HG02973 (cell line): ENCODE results near the gene TSACC.

Experiments used
- ATAC-seq: cut with Tn5 transposase; IDR thresholded peaks from one replicate; pipeline ENCODE4 v1.9.1; 2021; ENCODE audit warnings: moderate library complexity; ENCODE audit not compliant: unreplicated experiment

Gene TSACC

GRCh38 chr1:156372876-156373275 is 34.5 kb downstream of the TSACC start:
- ATAC-seq: no peak

DNA sequence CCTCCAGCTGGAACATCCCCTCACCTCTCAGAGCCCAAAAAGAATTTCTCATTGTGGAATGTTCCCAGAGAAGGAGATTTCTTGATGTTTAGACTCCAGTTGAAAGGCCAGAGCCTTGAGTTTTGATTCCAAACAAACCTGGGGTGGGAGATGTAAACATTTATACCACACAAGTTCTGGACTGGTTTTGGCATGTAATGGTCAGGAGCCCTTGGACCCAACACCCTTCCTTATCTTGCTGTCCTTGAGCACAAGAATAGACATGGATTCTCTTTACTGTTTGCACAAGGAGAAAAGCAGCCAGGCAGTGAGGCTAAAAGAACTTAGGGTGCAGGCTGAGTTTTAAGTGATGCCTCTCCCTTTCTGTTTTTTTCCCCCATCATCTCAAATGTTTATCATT is 35.2 kb downstream of the TSACC start:
- no peak for ATAC-seq

GRCh38 chr1:156376146-156376545 is 37.8 kb downstream of the TSACC start:
- ATAC-seq: no peak

GRCh38 chr1:156376958-156377919 is 38.9 kb downstream of the TSACC start:
- ATAC-seq: no peak

DNA sequence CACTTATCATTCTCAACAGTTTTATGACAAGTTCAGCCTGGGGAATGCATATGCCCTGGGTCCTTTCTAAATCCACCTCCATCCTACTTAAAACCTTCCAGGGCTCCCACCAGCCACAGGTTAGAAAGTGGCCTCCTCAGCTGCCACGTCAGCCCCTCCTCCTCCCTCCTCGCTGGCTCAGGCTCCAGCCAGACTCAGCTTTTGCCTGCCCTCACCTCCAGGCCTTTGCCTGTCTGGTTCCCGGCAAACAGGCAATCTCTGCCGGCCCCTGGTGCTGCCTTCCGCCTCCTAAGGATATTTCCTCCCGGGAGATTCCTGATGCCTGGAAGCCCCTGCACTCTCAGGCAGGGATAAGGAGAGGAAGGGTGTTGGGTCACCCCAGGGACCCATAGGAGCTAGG is 40.2 kb downstream of the TSACC start:
- no peak for ATAC-seq

GRCh38 chr1:156379420-156380165 is 41.3 kb downstream of the TSACC start:
- no peak for ATAC-seq

GRCh38 chr1:156382561-156382960 is 44.2 kb downstream of the TSACC start:
- ATAC-seq: no peak

- ATAC-seq: no peak
These were observed 44.7 kb downstream of the TSACC start for GRCh38 chr1:156383023-156383422.

DNA sequence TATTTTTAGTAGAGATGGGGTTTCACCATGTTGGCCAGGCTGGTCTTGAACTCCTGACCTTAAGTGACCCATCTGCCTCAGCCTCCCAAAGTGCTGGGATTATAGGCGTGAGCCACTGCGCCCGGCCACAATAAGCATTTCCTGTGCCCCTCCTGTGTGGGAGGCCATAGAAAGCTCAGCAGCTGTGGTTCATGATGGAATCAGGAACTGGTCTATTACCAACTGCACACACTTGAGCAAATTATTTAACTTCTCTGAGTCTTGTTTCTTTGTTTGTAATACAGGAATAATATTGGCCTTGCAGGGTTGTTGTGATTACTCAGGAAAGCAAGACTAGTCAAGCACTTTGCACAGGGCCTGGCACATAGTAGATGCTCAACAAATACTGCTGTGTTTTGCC is 45.7 kb downstream of the TSACC start:
- no peak for ATAC-seq

DNA sequence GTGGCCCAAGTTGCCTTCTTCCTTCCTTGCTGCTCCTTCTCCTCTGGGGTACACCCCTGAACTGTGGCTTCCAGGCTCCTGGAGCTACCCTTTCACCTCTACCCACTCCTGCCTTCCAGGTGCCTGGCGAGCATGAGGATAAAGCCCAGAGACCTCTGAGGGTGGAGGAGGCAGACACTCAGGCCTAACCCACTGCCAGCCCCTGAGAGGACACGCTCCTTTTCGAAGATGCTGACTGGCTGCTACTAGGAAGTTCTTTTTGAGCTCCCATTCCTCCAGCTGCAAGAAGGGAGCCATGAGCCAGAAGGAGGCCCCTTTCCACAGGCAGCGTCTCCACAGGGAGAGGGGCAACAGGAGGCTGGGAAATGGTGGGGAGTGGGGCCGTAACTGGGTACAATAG is 46.3 kb downstream of the TSACC start:
- no peak for ATAC-seq

DNA sequence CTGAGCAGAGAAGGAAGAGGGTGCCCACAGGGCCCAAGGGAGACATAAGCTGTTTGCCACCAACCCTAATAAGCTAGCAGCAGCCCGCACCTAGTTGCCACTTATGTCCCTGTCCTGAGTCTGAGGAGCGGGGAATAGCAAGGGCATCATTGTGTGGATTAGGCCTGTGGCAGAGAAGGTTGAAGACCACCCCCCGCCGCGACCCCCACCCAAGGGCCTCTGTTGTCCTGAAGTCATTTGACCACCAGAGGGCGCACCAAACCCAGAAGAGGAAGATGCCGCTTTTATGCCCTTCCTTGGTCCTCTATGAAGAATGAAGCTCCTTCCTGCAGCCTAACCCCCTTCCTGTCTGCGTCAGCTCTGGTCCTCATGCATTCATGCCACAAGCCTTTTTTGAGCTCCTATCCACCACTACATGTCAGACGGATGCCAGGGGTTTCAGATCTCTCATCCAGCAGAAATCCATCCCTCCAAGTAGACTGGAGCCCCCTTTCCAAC is 47.3 kb downstream of the TSACC start:
- ATAC-seq: no peak

DNA sequence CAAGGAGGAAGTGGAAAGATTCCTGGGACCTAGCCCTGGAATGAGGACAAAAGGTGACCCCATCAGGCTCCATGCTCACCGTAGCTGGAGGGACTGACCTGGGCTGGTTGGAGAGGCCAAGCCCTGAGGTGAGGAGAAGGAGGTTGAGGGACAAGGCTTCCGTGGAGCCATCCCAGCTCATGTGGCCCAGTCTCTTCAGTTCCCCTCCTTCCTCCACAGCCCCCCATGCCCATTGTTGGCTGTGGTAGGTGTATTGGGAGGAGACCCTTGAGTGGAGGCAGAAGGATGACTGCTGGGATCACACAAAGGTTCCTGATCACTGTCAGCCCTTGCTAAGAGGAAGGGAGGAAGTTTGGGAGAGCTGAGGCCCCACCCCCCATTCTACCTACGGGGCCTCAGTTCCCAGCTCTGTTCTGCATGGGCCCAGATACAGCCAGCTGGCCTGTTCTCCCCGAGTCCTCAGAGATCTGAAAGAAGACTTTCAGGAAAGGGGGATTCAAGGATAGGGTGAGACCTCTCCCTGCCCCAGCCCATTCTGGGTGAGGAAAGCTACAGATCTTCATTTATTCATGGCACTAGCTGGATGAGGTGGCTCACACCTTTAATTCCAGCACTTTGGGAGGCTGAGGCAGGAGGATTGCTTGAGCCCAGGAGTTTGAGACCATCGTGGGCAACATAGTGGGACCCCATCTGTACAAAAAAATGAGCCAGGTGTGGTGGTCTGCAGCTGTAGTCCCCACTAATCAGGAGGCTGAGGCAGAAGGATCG is 48.0 kb downstream of the TSACC start:
- ATAC-seq: no peak

DNA sequence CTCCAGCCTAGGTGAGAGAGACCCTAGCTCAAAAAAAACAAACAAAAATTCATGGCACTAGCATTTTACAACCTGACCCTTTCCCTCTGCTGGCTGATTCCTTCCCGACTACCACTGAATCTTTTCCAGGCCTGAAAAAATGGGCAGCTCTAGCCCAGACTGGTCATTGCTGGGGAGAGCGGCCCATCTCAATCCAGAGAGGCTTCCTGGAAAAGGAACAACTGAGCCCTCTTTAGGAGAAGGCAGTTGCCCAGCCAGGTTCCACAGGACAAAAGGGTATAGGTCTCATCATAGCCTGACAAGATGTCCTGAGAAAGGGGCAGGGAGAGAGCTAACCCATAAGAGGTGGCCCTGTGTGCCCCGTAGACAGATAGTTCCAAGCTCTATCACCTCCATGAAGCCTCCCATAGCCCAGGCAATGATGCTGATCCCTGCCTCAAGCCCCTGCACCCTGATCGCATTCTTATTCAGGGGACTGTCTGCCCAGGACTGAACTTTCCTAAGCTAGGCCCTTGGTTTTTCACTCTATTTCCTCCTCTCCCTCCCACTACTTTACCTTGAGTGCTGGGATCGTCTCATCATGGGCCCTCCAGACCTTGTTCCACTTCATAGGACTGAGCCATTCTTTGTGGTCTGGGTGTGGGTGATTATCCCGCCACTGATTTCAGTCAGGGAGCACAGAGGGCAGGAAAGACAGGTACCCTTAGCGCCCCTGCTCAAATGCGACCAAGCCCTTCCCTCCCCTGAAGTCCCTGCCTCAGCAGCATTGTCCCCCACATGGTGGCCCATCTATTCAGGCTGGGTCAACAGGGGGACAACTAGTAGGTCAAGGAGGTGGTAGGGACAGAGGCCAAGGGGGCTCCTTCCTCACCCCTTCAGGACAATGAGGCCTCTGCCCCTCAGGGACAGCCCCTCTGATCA is 48.9 kb downstream of the TSACC start:
- ATAC-seq: no peak

DNA sequence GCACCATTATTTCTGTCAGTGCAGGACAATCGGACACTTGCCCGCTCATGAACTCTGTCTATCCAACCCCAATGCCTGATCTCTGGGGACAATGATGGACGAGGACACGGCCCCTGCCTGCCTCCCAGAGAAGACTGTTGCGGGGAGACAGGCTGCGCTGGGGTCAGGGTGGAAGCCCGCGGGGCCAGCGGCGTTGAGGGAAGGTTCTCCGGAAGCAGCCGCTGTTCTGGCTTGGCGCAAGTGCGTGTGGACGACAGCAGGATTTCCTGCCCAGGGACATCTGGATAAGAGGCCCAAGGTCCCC is 49.5 kb downstream of the TSACC start:
- ATAC-seq: no peak

- no peak for ATAC-seq
These were observed 50.1 kb downstream of the TSACC start for GRCh38 chr1:156388174-156389137.

DNA sequence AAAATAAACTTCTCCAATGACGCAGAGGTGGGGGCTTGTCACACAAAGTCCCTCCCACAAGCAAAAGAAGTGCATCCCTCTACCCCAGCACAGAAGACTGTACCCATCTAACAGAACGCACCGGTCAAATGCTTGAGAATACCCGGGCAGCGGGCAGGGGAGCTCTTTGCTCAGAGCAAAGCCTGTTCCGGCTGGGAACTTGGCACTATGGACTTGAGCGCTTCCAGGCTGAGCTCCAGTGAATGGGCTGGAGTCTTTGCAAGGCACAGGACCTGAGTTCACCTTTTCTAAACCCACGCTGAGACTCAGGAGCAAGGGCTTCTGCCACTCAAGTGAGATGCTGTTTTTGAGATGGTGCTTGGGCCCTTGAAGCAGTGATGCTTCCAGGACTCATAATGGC is 51.0 kb downstream of the TSACC start:
- ATAC-seq: no peak

DNA sequence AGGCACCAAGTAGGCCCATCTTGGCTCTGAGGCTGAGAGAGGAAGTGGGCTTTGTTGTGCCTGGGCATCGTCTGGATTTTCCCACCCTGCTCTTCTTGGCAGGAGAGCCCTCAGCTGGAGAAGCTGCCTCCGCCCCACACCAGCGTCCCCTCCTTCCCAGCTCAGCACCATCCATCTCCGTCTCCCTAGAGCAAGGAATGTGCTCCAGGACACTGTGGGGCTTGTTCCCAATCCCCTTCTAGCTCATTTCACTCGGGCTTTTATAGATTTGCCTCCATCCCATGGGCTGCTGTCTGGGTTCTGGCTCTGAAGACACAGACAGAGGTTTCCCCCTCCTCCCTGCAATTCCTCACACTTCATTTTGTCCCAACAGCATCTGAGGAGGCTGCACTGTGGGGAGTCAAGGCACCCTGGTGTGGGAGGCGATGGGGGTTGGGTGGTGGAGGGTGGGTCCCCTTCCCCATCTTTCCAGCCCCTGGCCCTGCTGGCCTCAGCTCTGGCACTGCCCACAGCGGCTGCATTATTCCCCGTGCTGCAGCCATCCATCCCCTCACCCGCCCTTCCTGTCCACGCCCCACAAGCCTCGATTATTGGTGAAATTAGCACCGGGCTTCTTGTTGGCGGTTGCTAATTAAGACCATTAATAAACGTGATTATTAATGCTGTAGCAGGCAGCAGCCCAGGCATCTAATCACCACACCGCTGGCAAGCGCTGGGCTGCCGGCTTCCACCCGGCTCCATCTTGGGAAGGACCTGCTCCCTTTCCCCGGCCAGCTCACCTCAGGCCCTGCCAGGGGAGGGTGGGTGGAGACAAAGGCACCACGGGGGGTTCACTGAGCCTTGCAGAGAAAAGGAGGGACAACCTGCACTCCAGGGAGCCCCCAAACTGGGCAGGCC is 52.4 kb downstream of the TSACC start:
- ATAC-seq: no peak

DNA sequence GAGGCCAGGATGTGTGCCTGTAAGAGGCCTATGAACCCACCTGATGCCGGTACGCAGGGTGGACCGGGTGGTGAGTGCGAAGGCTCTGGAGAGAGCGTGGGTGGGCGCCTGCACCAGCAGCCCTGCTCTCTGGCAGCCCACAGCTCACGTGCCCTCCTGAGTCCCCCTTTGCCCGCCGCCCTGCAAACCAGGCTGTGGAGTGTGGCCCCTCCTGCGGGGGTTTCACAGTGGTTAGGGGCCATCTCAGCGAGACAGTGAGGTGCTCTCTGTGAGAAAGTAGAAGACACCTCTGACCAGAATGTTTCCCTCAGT is 53.0 kb downstream of the TSACC start:
- no peak for ATAC-seq
